H1 (cell line): ENCODE measurements around the gene EPHA7. TPM values are rescaled to one million over a fixed set of nuclear protein-coding genes. Genes with fewer than 3 reads are reported as not detected.

Experiments used
- CTCF ChIA-PET: fragments of 300-600 bp; sonication (Branson Sonifier 250); formaldehyde crosslinking; loops from one replicate; lab custom pipeline; 2021; ENCODE audit not compliant: partially characterized antibody; lab: Charles Lee
- POLR2A ChIA-PET: fragments of 300-600 bp; sonication (Branson Sonifier 250); formaldehyde crosslinking; loops from one replicate; lab custom pipeline; 2021; ENCODE audit warnings: inconsistent platforms; ENCODE audit not compliant: partially characterized antibody; lab: Charles Lee
- DNase-seq, 2 experiments: peaks; one replicate each; pipeline versions ENCODE4 v3.0.0 to v3.0.0-alpha.2; 2010 to 2022; ENCODE audit warnings: low spot score in 2 of 2, low read depth in 1 of 2, mixed read lengths in 1 of 2
- FAIRE-seq: peaks from 2 replicates; lab custom pipeline; 2011; peaks lifted over from hg19 to GRCh38; lab: Jason Lieb, UNC
- H2AFZ ChIP-seq: 2 replicates; pipeline ENCODE4 v1.8.1; 2012; ENCODE audit warnings: low read length, inconsistent platforms
- H2AK5ac ChIP-seq: 2 replicates; pipeline ENCODE4 v1.6.1; 2013; ENCODE audit warnings: low read depth, low read length
- H2BK120ac ChIP-seq: replicated peaks from 2 replicates; pipeline ENCODE3; 2013; ENCODE audit warnings: low read depth, low read length, inconsistent platforms
- H2BK12ac ChIP-seq: 2 replicates; pipeline ENCODE4 v1.6.1; 2013; ENCODE audit warnings: low read depth, low read length
- H2BK15ac ChIP-seq: 2 replicates; pipeline ENCODE4 v1.6.1; 2013; ENCODE audit warnings: low read length
- H2BK20ac ChIP-seq: 2 replicates; pipeline ENCODE4 v1.6.1; 2013; ENCODE audit warnings: low read length
- H2BK5ac ChIP-seq: 2 replicates; pipeline ENCODE4 v1.6.1; 2013; ENCODE audit warnings: low read depth, low read length
- H3K14ac ChIP-seq: 2 replicates; pipeline ENCODE4 v1.6.1; 2013; ENCODE audit warnings: inconsistent platforms; ENCODE audit not compliant: insufficient read length
- H3K18ac ChIP-seq: 2 replicates; pipeline ENCODE4 v1.6.1; 2013; ENCODE audit warnings: low read length; ENCODE audit errors: extremely low read depth
- H3K23ac ChIP-seq: 2 replicates; pipeline ENCODE4 v1.6.1; 2013; ENCODE audit warnings: inconsistent platforms; ENCODE audit not compliant: insufficient read length
- H3K23me2 ChIP-seq: 2 replicates; pipeline ENCODE4 v1.6.1; 2013; ENCODE audit warnings: low read depth, low read length
- H3K27ac ChIP-seq: 2 replicates; pipeline ENCODE4 v1.6.1; 2011; ENCODE audit warnings: low read depth, low read length, inconsistent platforms
- H3K27me3 ChIP-seq, 4 experiments: replicated peaks in 1 of 4; 1 replicate in 1 of 4; 2 replicates in 3 of 4; pipeline versions ENCODE4 v1.6.1 to v1.8.1; 2011 to 2013; ENCODE audit warnings: low read length in 3 of 4, mild to moderate bottlenecking in 3 of 4, inconsistent platforms in 2 of 4, mixed read lengths in 2 of 4, moderate library complexity in 1 of 4; ENCODE audit not compliant: control insufficient read depth in 3 of 4, insufficient read depth in 3 of 4; ENCODE audit errors: extremely low read depth in 1 of 4
- H3K36me3 ChIP-seq, 4 experiments: 2 replicates each; pipeline versions ENCODE4 v1.6.1 to v1.8.1; 2011 to 2013; ENCODE audit warnings: mild to moderate bottlenecking in 4 of 4, low read length in 3 of 4, moderate library complexity in 2 of 4, control low read depth in 1 of 4, inconsistent platforms in 1 of 4; ENCODE audit not compliant: insufficient read depth in 4 of 4, control insufficient read depth in 2 of 4
- H3K4ac ChIP-seq: replicated peaks from 2 replicates; pipeline ENCODE3; 2013; ENCODE audit warnings: low read length, low read depth, mixed read lengths, inconsistent platforms; ENCODE audit not compliant: insufficient read length
- H3K4me1 ChIP-seq, 4 experiments: replicated peaks in 1 of 4; 1 replicate in 1 of 4; 2 replicates in 3 of 4; pipeline versions ENCODE4 v1.6.1 to v1.8.1; 2011 to 2013; ENCODE audit warnings: low read length in 3 of 4, inconsistent platforms in 2 of 4, mixed read lengths in 1 of 4; ENCODE audit not compliant: insufficient read depth in 4 of 4, control insufficient read depth in 3 of 4
- H3K4me2 ChIP-seq, 2 experiments: 2 replicates each; pipeline versions ENCODE4 v1.6.1 to v1.8.1; 2011 to 2013; ENCODE audit warnings: low read depth in 2 of 2, low read length in 2 of 2, control low read depth in 1 of 2, inconsistent platforms in 1 of 2, mild to moderate bottlenecking in 1 of 2; ENCODE audit not compliant: insufficient read depth in 1 of 2
- H3K4me3 ChIP-seq, 4 experiments: fragments of 200-600, 300-600 bp in 1 of 4; sonication (generic), shearing (Covaris generic), sonication (Bioruptor Twin) in 1 of 4; 2 replicates each; pipeline versions ENCODE4 v1.5.1 to v1.8.1; 2011 to 2016; ENCODE audit warnings: low read length in 4 of 4, low read depth in 3 of 4, control low read depth in 2 of 4, inconsistent platforms in 2 of 4, mild to moderate bottlenecking in 2 of 4, mixed read lengths in 1 of 4, moderate library complexity in 1 of 4; ENCODE audit not compliant: insufficient read depth in 2 of 4; ENCODE audit errors: extremely low read depth in 1 of 4
- H3K56ac ChIP-seq: replicated peaks from 2 replicates; pipeline ENCODE3; 2013; ENCODE audit warnings: low read depth, mild to moderate bottlenecking, mixed read lengths, low read length, inconsistent platforms; ENCODE audit not compliant: insufficient read length
- H3K79me1 ChIP-seq: 2 replicates; pipeline ENCODE4 v1.6.1; 2013; ENCODE audit warnings: low read depth, low read length, control low read depth
- H3K79me2 ChIP-seq, 2 experiments: 2 replicates each; pipeline versions ENCODE4 v1.6.1 to v1.8.1; 2012 to 2013; ENCODE audit warnings: low read length in 2 of 2, mild to moderate bottlenecking in 2 of 2, inconsistent platforms in 1 of 2; ENCODE audit not compliant: insufficient read depth in 2 of 2, control insufficient read depth in 1 of 2
- H3K9ac ChIP-seq, 4 experiments: replicated peaks in 1 of 4; 1 replicate in 1 of 4; 2 replicates in 3 of 4; pipeline versions ENCODE4 v1.6.1 to v1.8.1; 2011 to 2013; ENCODE audit warnings: low read depth in 3 of 4, low read length in 3 of 4, control low read depth in 2 of 4, mild to moderate bottlenecking in 2 of 4, moderate library complexity in 2 of 4, inconsistent platforms in 1 of 4; ENCODE audit errors: extremely low read depth in 1 of 4
- H3K9me3 ChIP-seq, 2 experiments: 2 replicates each; pipeline versions ENCODE4 v1.6.1 to v1.8.1; 2012 to 2013; ENCODE audit warnings: mild to moderate bottlenecking in 2 of 2, moderate library complexity in 2 of 2, control low read depth in 1 of 2, inconsistent platforms in 1 of 2, low read depth in 1 of 2, low read length in 1 of 2, mixed read lengths in 1 of 2; ENCODE audit not compliant: insufficient read depth in 2 of 2
- H4K20me1 ChIP-seq, 2 experiments: replicated peaks in 1 of 2; 2 replicates each; pipeline versions ENCODE3 to v1.8.1; 2011 to 2013; ENCODE audit warnings: inconsistent platforms in 2 of 2, low read length in 2 of 2, mild to moderate bottlenecking in 1 of 2; ENCODE audit not compliant: insufficient read depth in 2 of 2, control insufficient read depth in 1 of 2
- H4K5ac ChIP-seq: 2 replicates; pipeline ENCODE4 v1.6.1; 2013; ENCODE audit warnings: low read length, low read depth, mixed read lengths, inconsistent platforms; ENCODE audit not compliant: insufficient read length
- H4K8ac ChIP-seq: 2 replicates; pipeline ENCODE4 v1.8.0; 2013; ENCODE audit warnings: mild to moderate bottlenecking, moderate library complexity, low read length, inconsistent platforms; ENCODE audit not compliant: insufficient read depth; ENCODE audit errors: extremely low read depth
- H4K91ac ChIP-seq: replicated peaks from 2 replicates; pipeline ENCODE3; 2013; ENCODE audit warnings: low read length, mixed read lengths, inconsistent platforms; ENCODE audit not compliant: insufficient read length
- NRF1 ChIP-seq: IDR thresholded peaks from 2 replicates; pipeline ENCODE4 v1.6.1; 2011; ENCODE audit warnings: mild to moderate bottlenecking, low read depth, low read length, improper control_type of control experiment
- SIRT6 ChIP-seq: IDR thresholded peaks from one replicate; pipeline ENCODE4 v1.7.1; 2012; ENCODE audit warnings: low read length, inconsistent platforms
- TEAD4 ChIP-seq: IDR thresholded peaks from 2 replicates; pipeline ENCODE4 v1.6.1; 2012; ENCODE audit warnings: low read depth, low read length, inconsistent platforms, mixed read lengths
- WGBS, 2 experiments: shearing (Covaris generic) in 1 of 2; methylation state at CpG; one replicate each; pipeline versions ENCODE4 v1.1.6 to v1.1.7; 2013 to 2015; ENCODE audit warnings: low lambda C conversion rate in 2 of 2, mixed read lengths in 2 of 2, inconsistent platforms in 1 of 2, low coverage in 1 of 2, missing lambda C conversion rate in 1 of 2; ENCODE audit not compliant: insufficient replicate concordance in 2 of 2, insufficient coverage in 1 of 2, insufficient read length in 1 of 2; ENCODE audit errors: extremely low coverage in 1 of 2, missing lambda C conversion rate in 1 of 2; 5-methylcytosine and 5-hydroxymethylcytosine counted together
- polyA plus RNA-seq, 7 experiments: library from polyadenylated mRNA; depleted of rRNA in 3 of 7; stranded (reverse) in 5 of 7; unstranded in 2 of 7; fragments of >200 nt in 5 of 7; fragments of 200-250 nt in 2 of 7; gene quantifications; 1 replicate in 5 of 7; 2 replicates in 1 of 7; 4 replicates in 1 of 7; pipeline versions ENCODE4 v1.2.1 to v1.2.3, GENCODE V29; 2011 to 2013; ENCODE audit warnings: missing spikeins in 2 of 7, mixed read lengths in 2 of 7
- total RNA-seq: library from RNA; stranded (reverse); fragmentation: NEBNext Ultra II Directional; extraction: Animal tissue kit (Norgen Biotek cat#: 25700); gene quantifications from 2 replicates; pipeline ENCODE4 v1.2.1, GENCODE V29; 2021
- TF ChIP-seq, protein P1 (sequence below): IDR thresholded peaks from 2 replicates; pipeline ENCODE4 v1.6.1; 2012; ENCODE audit warnings: inconsistent platforms
- TF ChIP-seq, protein P2 (sequence below), 3 experiments: IDR thresholded peaks; 1 replicate in 2 of 3; 2 replicates in 1 of 3; pipeline versions ENCODE4 v1.5.1 to v1.6.1; 2011; ENCODE audit warnings: low read length in 3 of 3, mild to moderate bottlenecking in 3 of 3, inconsistent platforms in 2 of 3, low read depth in 1 of 3, moderate library complexity in 1 of 3; ENCODE audit not compliant: insufficient read depth in 1 of 3; ENCODE audit errors: control extremely low read depth in 1 of 3

The EPHA7 gene
- total and polyA plus RNA-seq, 2 of the 8 experiments (the other 6 are each of a cell fraction or from before 2014, with no cell fraction given) = 1.3 to 6.8 TPM

DNA sequence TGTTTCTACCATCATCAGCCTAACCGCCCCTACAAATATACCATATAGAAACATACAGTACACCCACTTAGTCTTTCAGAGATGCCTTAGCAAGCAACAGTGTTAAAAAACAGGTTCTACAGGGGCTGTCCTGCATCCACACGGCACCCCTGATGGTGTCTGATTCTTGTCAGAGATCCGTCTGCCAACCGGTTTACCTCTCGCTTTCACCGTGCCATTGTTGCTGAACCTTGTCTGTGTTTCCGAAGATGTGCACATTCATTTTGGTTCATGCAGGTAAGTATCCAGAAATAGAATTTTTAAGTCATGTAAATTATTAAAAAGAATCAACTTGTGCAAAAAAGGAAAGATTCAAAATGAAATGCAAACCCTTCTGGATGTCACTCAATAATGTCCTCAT is 52.9 kb downstream of the EPHA7 start:
- no peak overlapping the region for H2AK5ac ChIP-seq
- TF ChIP-seq TEAD4 (no peak), SIRT6 (no peak), NRF1 (no peak)
- TF ChIP-seq, protein P1, sequence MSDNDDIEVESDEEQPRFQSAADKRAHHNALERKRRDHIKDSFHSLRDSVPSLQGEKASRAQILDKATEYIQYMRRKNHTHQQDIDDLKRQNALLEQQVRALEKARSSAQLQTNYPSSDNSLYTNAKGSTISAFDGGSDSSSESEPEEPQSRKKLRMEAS = no peak
- TF ChIP-seq, protein P2, sequence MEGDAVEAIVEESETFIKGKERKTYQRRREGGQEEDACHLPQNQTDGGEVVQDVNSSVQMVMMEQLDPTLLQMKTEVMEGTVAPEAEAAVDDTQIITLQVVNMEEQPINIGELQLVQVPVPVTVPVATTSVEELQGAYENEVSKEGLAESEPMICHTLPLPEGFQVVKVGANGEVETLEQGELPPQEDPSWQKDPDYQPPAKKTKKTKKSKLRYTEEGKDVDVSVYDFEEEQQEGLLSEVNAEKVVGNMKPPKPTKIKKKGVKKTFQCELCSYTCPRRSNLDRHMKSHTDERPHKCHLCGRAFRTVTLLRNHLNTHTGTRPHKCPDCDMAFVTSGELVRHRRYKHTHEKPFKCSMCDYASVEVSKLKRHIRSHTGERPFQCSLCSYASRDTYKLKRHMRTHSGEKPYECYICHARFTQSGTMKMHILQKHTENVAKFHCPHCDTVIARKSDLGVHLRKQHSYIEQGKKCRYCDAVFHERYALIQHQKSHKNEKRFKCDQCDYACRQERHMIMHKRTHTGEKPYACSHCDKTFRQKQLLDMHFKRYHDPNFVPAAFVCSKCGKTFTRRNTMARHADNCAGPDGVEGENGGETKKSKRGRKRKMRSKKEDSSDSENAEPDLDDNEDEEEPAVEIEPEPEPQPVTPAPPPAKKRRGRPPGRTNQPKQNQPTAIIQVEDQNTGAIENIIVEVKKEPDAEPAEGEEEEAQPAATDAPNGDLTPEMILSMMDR (IDR thresholded peaks at IDR 0.05; ENCODE audit: control extremely low read depth in 1 of 3, insufficient read depth in 1 of 3, low read depth in 1 of 3, low read length in 3 of 3) = no peak
- TF ChIP-seq, all 59 proteins: peak for 0
- H2BK15ac ChIP-seq = no peak overlapping the region
- H2BK12ac ChIP-seq = no peak overlapping the region
- no peak overlapping the region for H2AFZ ChIP-seq
- no peak overlapping the region for H4K8ac ChIP-seq
- H2BK5ac ChIP-seq = no peak overlapping the region
- H3K27me3 ChIP-seq = no peaks in the 10 kb centered on the region
- no peak overlapping the region for H3K23ac ChIP-seq
- H3K4me2 ChIP-seq = no peak overlapping the region
- ChIA-PET CTCF (interaction anchor here (0.6 kb wide), 1 partner anchor 827 kb away, joined by 3 read pairs; no protein-coding TSS in a partner anchor), POLR2A (no interaction called here)
- no peak overlapping the region for H3K9ac ChIP-seq
- no peaks in the 10 kb centered on the region for H3K9me3 ChIP-seq
- no peak overlapping the region for H3K14ac ChIP-seq
- DNase-seq (no peak), FAIRE-seq (no peak)
- no peaks in the 10 kb centered on the region for H3K23me2 ChIP-seq
- no peak overlapping the region for H3K27ac ChIP-seq
- H4K5ac ChIP-seq = no peak overlapping the region
- WGBS, 2 experiments = 94% methylated on average over 7 of the region's 7 CpGs; no CpG with 5 or more reads in 1 of the 2 experiments
- no peak overlapping the region for H2BK120ac ChIP-seq
- H3K36me3 ChIP-seq = no peaks in the 10 kb centered on the region
- no peaks in the 10 kb centered on the region for H3K79me2 ChIP-seq
- H3K4ac ChIP-seq = no peak overlapping the region
- H3K56ac ChIP-seq = no peak overlapping the region
- H3K4me1 ChIP-seq = no peaks in the 10 kb centered on the region
- H2BK20ac ChIP-seq = no peak overlapping the region
- H4K20me1 ChIP-seq = no peaks in the 10 kb centered on the region
- no peaks in the 10 kb centered on the region for H3K79me1 ChIP-seq
- H3K18ac ChIP-seq = no peak overlapping the region
- H4K91ac ChIP-seq = no peak overlapping the region
- H3K4me3 ChIP-seq = no peak overlapping the region
